Mesenchymal stem cell (in vitro differentiated cells and primary cell): ENCODE results near the gene SNF8.

Experiments used
- DNase-seq: peaks from one replicate; pipeline ENCODE4 v3.0.0-alpha.2; 2013
- H2AFZ ChIP-seq: one replicate; pipeline ENCODE4 v1.6.1; 2013; ENCODE audit warnings: low read depth, mild to moderate bottlenecking, control low read depth, inconsistent platforms, low read length, moderate library complexity
- H2AK5ac ChIP-seq: 2 replicates; pipeline ENCODE4 v1.6.1; 2013; ENCODE audit warnings: low read length, moderate library complexity, mild to moderate bottlenecking, inconsistent platforms; ENCODE audit not compliant: severe bottlenecking
- H2BK120ac ChIP-seq: one replicate; pipeline ENCODE4 v1.6.1; 2013; ENCODE audit warnings: low read depth, mild to moderate bottlenecking, inconsistent platforms, low read length, moderate library complexity
- H2BK12ac ChIP-seq, 2 experiments: one replicate each; pipeline ENCODE4 v1.6.1; 2013; ENCODE audit warnings: inconsistent platforms in 2 of 2, low read length in 2 of 2, mild to moderate bottlenecking in 2 of 2, moderate library complexity in 2 of 2, control low read depth in 1 of 2
- H2BK15ac ChIP-seq: one replicate; pipeline ENCODE4 v1.6.1; 2013; ENCODE audit warnings: mild to moderate bottlenecking, low read depth, inconsistent platforms; ENCODE audit not compliant: poor library complexity, severe bottlenecking
- H2BK5ac ChIP-seq: 2 replicates; pipeline ENCODE4 v1.6.1; 2013; ENCODE audit warnings: low read depth, mild to moderate bottlenecking, low read length, control low read depth, inconsistent platforms; ENCODE audit not compliant: poor library complexity, severe bottlenecking
- H3K14ac ChIP-seq, 2 experiments: one replicate each; pipeline ENCODE4 v1.6.1; 2013; ENCODE audit warnings: inconsistent platforms in 2 of 2, low read length in 2 of 2, control low read depth in 1 of 2, mild to moderate bottlenecking in 1 of 2, moderate library complexity in 1 of 2
- H3K18ac ChIP-seq, 2 experiments: one replicate each; pipeline ENCODE4 v1.6.1; 2013; ENCODE audit warnings: inconsistent platforms in 2 of 2, low read length in 2 of 2, control low read depth in 1 of 2, low read depth in 1 of 2, mild to moderate bottlenecking in 1 of 2
- H3K23ac ChIP-seq, 2 experiments: one replicate each; pipeline ENCODE4 v1.6.1; 2013; ENCODE audit warnings: inconsistent platforms in 2 of 2, low read length in 2 of 2, mild to moderate bottlenecking in 2 of 2, moderate library complexity in 2 of 2, control low read depth in 1 of 2
- H3K27ac ChIP-seq: 2 replicates; pipeline ENCODE4 v1.5.1; 2013; ENCODE audit warnings: mild to moderate bottlenecking, moderate library complexity, low read length, control low read depth, inconsistent platforms; ENCODE audit not compliant: poor library complexity, severe bottlenecking
- H3K27me3 ChIP-seq, 2 experiments: 2 replicates each; pipeline versions ENCODE4 v1.6.1 to v1.7.0; 2013; ENCODE audit warnings: low read length in 2 of 2, mild to moderate bottlenecking in 2 of 2, moderate library complexity in 2 of 2, control low read depth in 1 of 2, inconsistent platforms in 1 of 2; ENCODE audit not compliant: control insufficient read depth in 1 of 2, insufficient read depth in 1 of 2
- H3K36me3 ChIP-seq, 2 experiments: 2 replicates each; pipeline versions ENCODE4 v1.6.1 to v1.7.0; 2013; ENCODE audit warnings: low read length in 2 of 2, control low read depth in 1 of 2, inconsistent platforms in 1 of 2, low read depth in 1 of 2, mild to moderate bottlenecking in 1 of 2; ENCODE audit not compliant: insufficient read depth in 2 of 2, control insufficient read depth in 1 of 2
- H3K4ac ChIP-seq, 2 experiments: one replicate each; pipeline ENCODE4 v1.6.1; 2013; ENCODE audit warnings: inconsistent platforms in 2 of 2, low read length in 2 of 2, mild to moderate bottlenecking in 2 of 2, moderate library complexity in 2 of 2, control low read depth in 1 of 2, low read depth in 1 of 2
- H3K4me1 ChIP-seq: 2 replicates; pipeline ENCODE4 v1.6.1; 2013; ENCODE audit warnings: low read depth, low read length, control low read depth; ENCODE audit not compliant: control insufficient read depth, insufficient read depth
- H3K4me2 ChIP-seq: 2 replicates; pipeline ENCODE4 v1.6.1; 2013; ENCODE audit warnings: low read length, mild to moderate bottlenecking, inconsistent platforms; ENCODE audit not compliant: poor library complexity, severe bottlenecking
- H3K4me3 ChIP-seq, 2 experiments: 2 replicates each; pipeline versions ENCODE4 v1.5.1 to v1.7.0; 2013; ENCODE audit warnings: low read length in 2 of 2, mild to moderate bottlenecking in 2 of 2, control low read depth in 1 of 2, low read depth in 1 of 2; ENCODE audit not compliant: insufficient read depth in 1 of 2
- H3K79me1 ChIP-seq: replicated peaks from 2 replicates; pipeline ENCODE4 v1.6.1; 2013; ENCODE audit warnings: mild to moderate bottlenecking, control low read depth, low read length, inconsistent platforms; ENCODE audit not compliant: poor library complexity, severe bottlenecking
- H3K9ac ChIP-seq: 2 replicates; pipeline ENCODE4 v1.7.0; 2013; ENCODE audit warnings: mild to moderate bottlenecking, low read length, moderate library complexity
- H3K9me3 ChIP-seq: 2 replicates; pipeline ENCODE4 v1.7.0; 2013; ENCODE audit warnings: mild to moderate bottlenecking, low read length; ENCODE audit not compliant: control insufficient read depth
- H4K8ac ChIP-seq: one replicate; pipeline ENCODE4 v1.6.1; 2013; ENCODE audit warnings: inconsistent platforms, mild to moderate bottlenecking, low read length, moderate library complexity
- H4K91ac ChIP-seq: one replicate; pipeline ENCODE4 v1.6.1; 2013; ENCODE audit warnings: mild to moderate bottlenecking, low read length, inconsistent platforms
- WGBS: methylation state at CpG from one replicate; pipeline ENCODE4 v1.1.7; 2013; ENCODE audit warnings: mixed read lengths; 5-methylcytosine and 5-hydroxymethylcytosine counted together

The SNF8 gene

DNA sequence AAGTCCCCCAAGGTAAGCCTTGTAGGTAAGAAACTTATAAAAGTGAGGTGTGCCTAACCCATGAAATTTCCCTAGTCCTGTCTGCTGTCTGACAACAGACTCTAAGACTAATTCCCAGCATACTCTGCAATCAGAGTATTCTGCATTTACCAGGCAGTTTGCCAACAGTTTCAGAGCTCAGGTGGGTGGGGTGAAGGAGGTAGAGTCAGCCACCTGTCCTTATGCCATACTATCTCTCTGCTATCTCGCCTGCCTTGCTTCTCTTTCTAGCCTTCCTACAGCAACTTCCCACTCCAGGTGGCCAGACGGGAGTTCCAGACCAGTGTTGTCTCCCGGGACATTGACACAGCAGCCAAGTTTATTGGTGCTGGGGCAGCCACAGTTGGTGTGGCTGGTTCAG, 49.8 kb downstream of the SNF8 start:
- Histone ChIP-seq H3K4ac (no peak overlapping the region), H3K27ac (no peak overlapping the region), H3K18ac (no peak overlapping the region), H3K23ac (no peak overlapping the region), H3K4me2 (no peak overlapping the region), H3K9me3 (no peaks in the 10 kb centered on the region), H3K4me3 (no peak overlapping the region), H3K79me1 (peaks cover 32% of the 10 kb centered on the region), H2BK120ac (no peak overlapping the region), H2BK15ac (no peak overlapping the region), H2AFZ (no peak overlapping the region), H3K36me3 (peaks cover 17 to 39% of the 10 kb centered on the region in 2 experiments), H3K4me1 (peaks cover 3% of the 10 kb centered on the region), H4K91ac (no peak overlapping the region), H2AK5ac (no peak overlapping the region), H3K27me3 (no peaks in the 10 kb centered on the region), H2BK5ac (no peak overlapping the region), H2BK12ac (no peak overlapping the region), H3K14ac (no peak overlapping the region), H4K8ac (no peak overlapping the region), H3K9ac (no peak overlapping the region)
- WGBS: 94% methylated on average over 2 of the region's 3 CpGs
- no peak for DNase-seq

DNA sequence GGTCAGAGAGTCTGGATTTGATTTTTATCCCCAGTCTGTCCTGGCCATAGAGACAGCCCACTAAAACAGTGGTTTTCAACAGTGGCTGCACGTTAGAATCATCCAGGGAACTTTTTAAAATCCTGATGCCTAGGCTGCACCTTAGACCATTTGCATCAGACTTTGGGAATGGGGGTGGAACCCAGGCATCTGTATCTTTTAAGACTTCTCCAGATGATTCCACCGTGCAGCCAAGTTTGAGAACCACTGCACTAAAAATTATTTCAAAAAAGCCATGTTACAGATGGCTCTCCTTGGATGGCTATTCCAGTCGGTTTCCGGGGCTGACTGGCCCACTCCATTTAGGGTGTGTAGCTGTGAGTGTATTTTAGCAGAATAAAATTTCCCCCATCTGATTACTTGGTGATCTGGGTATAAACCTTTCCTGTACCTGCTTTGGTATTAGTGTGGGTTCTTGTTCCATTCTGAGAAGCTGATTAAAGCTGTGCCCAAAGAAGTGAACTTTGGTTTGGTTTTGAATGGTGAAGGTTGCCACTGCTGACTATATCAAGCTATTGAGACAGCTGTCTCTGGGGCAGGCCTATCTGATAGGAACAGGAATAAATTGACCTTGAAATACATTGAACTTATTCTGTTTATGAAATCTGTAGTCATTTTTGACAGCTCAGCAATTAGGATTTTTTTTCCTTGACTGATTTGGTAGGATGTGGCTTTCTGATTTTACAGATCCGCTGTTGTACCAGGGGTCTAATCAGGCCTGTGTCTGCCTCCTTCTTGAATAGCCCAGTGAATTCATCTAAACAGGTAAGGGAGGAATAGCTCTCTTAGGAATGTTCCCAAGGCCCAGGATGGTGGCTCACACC, 50.8 kb downstream of the SNF8 start:
- WGBS: 85% methylated on average over 5 of the region's 5 CpGs
- Histone ChIP-seq H2BK12ac (no peak overlapping the region), H3K4me2 (peak overlapping the region; percentile 68), H3K23ac (no peak overlapping the region), H3K79me1 (peaks cover 31% of the 10 kb centered on the region), H2BK15ac (no peak overlapping the region), H3K4ac (no peak overlapping the region), H3K9ac (peak overlapping the region; percentile 94), H3K18ac (no peak overlapping the region), H4K91ac (no peak overlapping the region), H2BK5ac (no peak overlapping the region), H4K8ac (no peak overlapping the region), H2AFZ (no peak overlapping the region), H3K4me1 (peaks cover 3% of the 10 kb centered on the region), H2BK120ac (no peak overlapping the region), H3K27ac (no peak overlapping the region), H2AK5ac (no peak overlapping the region), H3K14ac (no peak overlapping the region), H3K27me3 (no peaks in the 10 kb centered on the region), H3K36me3 (peaks cover 17 to 39% of the 10 kb centered on the region in 2 experiments), H3K9me3 (no peaks in the 10 kb centered on the region), H3K4me3 (peak overlapping the region; percentile 81 to 98)
- DNase-seq: no peak

- Histone ChIP-seq H3K9ac (peak overlapping the region; percentile 94), H2BK120ac (no peak overlapping the region), H3K4me1 (peaks cover 3% of the 10 kb centered on the region), H3K79me1 (peaks cover 28% of the 10 kb centered on the region), H2AFZ (peak overlapping the region; percentile 64), H3K9me3 (no peaks in the 10 kb centered on the region), H4K91ac (peak overlapping the region; percentile 75), H3K4me3 (peak overlapping the region; percentile 81 to 98), H2BK15ac (peak overlapping the region; percentile 57), H3K4me2 (peak overlapping the region; percentile 68), H3K14ac (peak overlapping the region in 1 of 2 experiments; percentile 80), H3K18ac (peak overlapping the region; percentile 40 to 81), H2BK12ac (peak overlapping the region in 1 of 2 experiments; percentile 15), H3K36me3 (peaks cover 12 to 34% of the 10 kb centered on the region in 2 experiments), H4K8ac (peak overlapping the region; percentile 21), H2BK5ac (no peak overlapping the region), H3K23ac (peak overlapping the region in 1 of 2 experiments; percentile 46), H3K4ac (peak overlapping the region; percentile 3 to 66), H3K27ac (no peak overlapping the region), H3K27me3 (no peaks in the 10 kb centered on the region), H2AK5ac (no peak overlapping the region)
- no peak for DNase-seq
- WGBS: 5% methylated on average over 15 of the region's 24 CpGs
Observed at GRCh38 chr17:48892940-48893645, 51.5 kb downstream of the SNF8 start.

DNA sequence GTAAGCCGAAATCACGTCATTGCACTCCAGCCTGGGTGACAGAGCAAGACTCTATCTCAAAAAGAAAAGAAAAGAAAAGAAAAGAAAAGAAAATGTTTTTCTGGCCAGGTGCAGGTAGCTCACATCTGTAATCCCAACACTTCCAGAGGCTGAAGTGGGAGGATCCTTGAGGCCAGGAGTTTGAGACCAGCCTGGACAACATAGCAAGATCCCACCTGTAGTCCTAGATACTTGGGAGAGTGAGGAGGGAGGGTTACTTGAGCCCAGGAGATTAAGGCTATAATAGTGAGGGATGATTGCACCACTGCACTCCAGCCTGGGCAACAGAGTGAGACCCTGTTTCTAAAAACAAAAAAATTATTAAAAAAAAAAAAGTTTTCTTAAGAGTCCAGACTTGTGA, 54.6 kb downstream of the SNF8 start:
- no peak overlapping the region for H3K18ac ChIP-seq
- no peak overlapping the region for H3K9ac ChIP-seq
- H3K4ac ChIP-seq: no peak overlapping the region
- DNase-seq: no peak
- H3K79me1 ChIP-seq: peaks cover 20% of the 10 kb centered on the region
- no peak overlapping the region for H2AK5ac ChIP-seq
- H2AFZ ChIP-seq: no peak overlapping the region
- no peak overlapping the region for H3K27ac ChIP-seq
- H3K27me3 ChIP-seq: no peaks in the 10 kb centered on the region
- H4K91ac ChIP-seq: no peak overlapping the region
- no peak overlapping the region for H2BK12ac ChIP-seq
- H3K23ac ChIP-seq: no peak overlapping the region
- no peaks in the 10 kb centered on the region for H3K9me3 ChIP-seq
- no peak overlapping the region for H2BK120ac ChIP-seq
- H3K4me2 ChIP-seq: no peak overlapping the region
- no peak overlapping the region for H2BK5ac ChIP-seq
- no peak overlapping the region for H4K8ac ChIP-seq
- H3K4me1 ChIP-seq: peaks cover 3% of the 10 kb centered on the region
- H3K36me3 ChIP-seq: peaks cover 3 to 7% of the 10 kb centered on the region in 2 experiments
- H2BK15ac ChIP-seq: no peak overlapping the region
- H3K14ac ChIP-seq: no peak overlapping the region
- 88% methylated on average over 2 of the region's 2 CpGs for WGBS
- H3K4me3 ChIP-seq: no peak overlapping the region
